ENCODE results near the gene CNN1.
"Not testable (repeated sequence)": the region's sequence is repeated elsewhere in the genome, so short reads cannot be mapped to it uniquely, and the experiment has no call there.

- not testable (repeated sequence) for TF ChIP-seq CTCF, POLR2A (IDR thresholded peaks at IDR 0.05)
Observed at GRCh38 chr19:11573354-11573753, 34.7 kb downstream of the CNN1 start.

All from Peyer's patch (tissue), 4 donors.